ACC112 (cell line): ENCODE data around the gene CACNA1E.

Experiments used
- H2AFZ ChIP-seq: fragments of 200-600 bp; sonication (generic); one replicate; pipeline ENCODE4 v1.6.0; 2017; ENCODE audit warnings: antibody characterized with exemption, low read length; ENCODE audit not compliant: unreplicated experiment
- H3K27ac ChIP-seq: fragments of 200-600 bp; sonication (generic); 2 replicates; pipeline ENCODE4 v1.5.1; 2014; ENCODE audit warnings: low read depth, mild to moderate bottlenecking, antibody characterized with exemption, low read length, moderate library complexity
- H3K27me3 ChIP-seq: fragments of 200-600 bp; sonication (generic); 2 replicates; pipeline ENCODE4 v1.6.1; 2014; ENCODE audit warnings: mild to moderate bottlenecking, antibody characterized with exemption, low read length, moderate library complexity, mixed read lengths; ENCODE audit not compliant: insufficient read depth
- H3K36me3 ChIP-seq: fragments of 200-600 bp; sonication (generic); 2 replicates; pipeline ENCODE4 v1.6.1; 2016; ENCODE audit warnings: mild to moderate bottlenecking, antibody characterized with exemption, low read length, moderate library complexity, mixed read lengths; ENCODE audit not compliant: insufficient read depth
- H3K4me1 ChIP-seq: fragments of 200-600 bp; sonication (generic); one replicate; pipeline ENCODE4 v1.6.1; 2016; ENCODE audit warnings: low read length, mixed read lengths; ENCODE audit not compliant: insufficient read depth, unreplicated experiment, control insufficient read depth
- H3K4me3 ChIP-seq: fragments of 200-600 bp; sonication (generic); 2 replicates; pipeline ENCODE4 v1.5.1; 2014; ENCODE audit warnings: mild to moderate bottlenecking, low read depth, low read length
- H3K79me2 ChIP-seq: fragments of 200-600 bp; sonication (generic); one replicate; pipeline ENCODE4 v1.6.0; 2016; ENCODE audit warnings: low read length; ENCODE audit not compliant: control insufficient read depth, unreplicated experiment, insufficient read depth

The CACNA1E gene

GRCh38 chr1:181583598-181583997 is 100.3 kb downstream of the CACNA1E start:
- no peaks in the 10 kb centered on the region for H3K4me1 ChIP-seq
- no peak overlapping the region for H3K27ac ChIP-seq
- no peaks in the 10 kb centered on the region for H3K79me2 ChIP-seq
- no peaks in the 10 kb centered on the region for H3K36me3 ChIP-seq
- no peak overlapping the region for H2AFZ ChIP-seq
- no peaks in the 10 kb centered on the region for H3K27me3 ChIP-seq
- no peak overlapping the region for H3K4me3 ChIP-seq

GRCh38 chr1:181587870-181588438 is 104.6 kb downstream of the CACNA1E start:
- no peaks in the 10 kb centered on the region for H3K79me2 ChIP-seq
- H2AFZ ChIP-seq, result no peak overlapping the region
- H3K27me3 ChIP-seq, result no peaks in the 10 kb centered on the region
- no peaks in the 10 kb centered on the region for H3K4me1 ChIP-seq
- no peak overlapping the region for H3K27ac ChIP-seq
- H3K36me3 ChIP-seq, result no peaks in the 10 kb centered on the region
- H3K4me3 ChIP-seq, result no peak overlapping the region

- Histone ChIP-seq H3K4me3 (no peak overlapping the region), H3K27me3 (no peaks in the 10 kb centered on the region), H3K79me2 (no peaks in the 10 kb centered on the region), H3K27ac (no peak overlapping the region), H2AFZ (no peak overlapping the region), H3K36me3 (no peaks in the 10 kb centered on the region), H3K4me1 (no peaks in the 10 kb centered on the region)
These were observed 105.3 kb downstream of the CACNA1E start for GRCh38 chr1:181588631-181589030.

GRCh38 chr1:181592255-181592859 is 109.0 kb downstream of the CACNA1E start:
- Histone ChIP-seq H3K4me3 (no peak overlapping the region), H3K27ac (no peak overlapping the region), H3K79me2 (no peaks in the 10 kb centered on the region), H3K36me3 (no peaks in the 10 kb centered on the region), H3K4me1 (no peaks in the 10 kb centered on the region), H2AFZ (no peak overlapping the region), H3K27me3 (no peaks in the 10 kb centered on the region)

DNA sequence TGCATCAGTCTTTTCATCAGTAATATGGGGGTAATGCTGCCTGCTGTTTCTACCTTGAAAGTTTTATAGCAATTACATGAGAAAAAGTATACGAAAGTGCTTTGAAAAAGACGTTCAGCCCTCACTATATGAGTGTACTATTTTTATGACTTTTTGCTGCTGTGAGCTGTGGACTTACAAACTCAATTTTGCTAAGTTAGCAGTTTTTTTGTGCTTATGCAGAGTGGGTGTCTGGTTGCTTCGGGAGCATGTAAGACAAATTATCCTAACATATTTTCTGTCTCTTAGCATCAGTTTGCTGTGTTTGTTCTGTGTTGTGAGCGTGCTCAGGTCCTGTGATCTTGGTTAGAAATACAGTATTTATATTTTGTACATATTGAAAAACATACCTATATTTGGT is 109.7 kb downstream of the CACNA1E start:
- Histone ChIP-seq H3K27ac (no peak overlapping the region), H3K36me3 (no peaks in the 10 kb centered on the region), H3K27me3 (no peaks in the 10 kb centered on the region), H3K4me1 (no peaks in the 10 kb centered on the region), H3K79me2 (no peaks in the 10 kb centered on the region), H2AFZ (no peak overlapping the region), H3K4me3 (no peak overlapping the region)

DNA sequence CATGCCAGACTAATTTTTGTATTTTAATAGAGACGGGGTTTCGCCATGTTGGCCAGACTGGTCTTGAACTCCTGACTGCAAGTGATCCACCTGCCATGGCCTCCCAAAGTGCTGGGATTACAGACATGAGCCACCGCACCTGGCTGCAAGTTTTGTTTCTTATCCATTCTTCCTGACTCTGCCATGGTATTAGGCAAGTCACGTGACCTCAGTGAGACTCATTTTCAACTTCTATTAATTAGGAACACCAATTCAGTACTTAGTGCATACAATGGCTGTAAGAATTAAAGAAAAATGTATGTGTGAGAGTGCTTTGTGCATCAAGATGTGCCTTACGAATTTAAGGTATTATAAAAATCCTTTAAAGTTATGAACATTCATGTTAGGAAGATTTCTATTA is 111.2 kb downstream of the CACNA1E start:
- no peak overlapping the region for H3K27ac ChIP-seq
- H3K79me2 ChIP-seq, result no peaks in the 10 kb centered on the region
- no peak overlapping the region for H3K4me3 ChIP-seq
- H2AFZ ChIP-seq, result no peak overlapping the region
- no peaks in the 10 kb centered on the region for H3K36me3 ChIP-seq
- no peaks in the 10 kb centered on the region for H3K27me3 ChIP-seq
- no peaks in the 10 kb centered on the region for H3K4me1 ChIP-seq

GRCh38 chr1:181595234-181595633 is 111.9 kb downstream of the CACNA1E start:
- Histone ChIP-seq H3K4me3 (no peak overlapping the region), H3K36me3 (no peaks in the 10 kb centered on the region), H3K79me2 (no peaks in the 10 kb centered on the region), H3K27ac (no peak overlapping the region), H2AFZ (no peak overlapping the region), H3K4me1 (no peaks in the 10 kb centered on the region), H3K27me3 (no peaks in the 10 kb centered on the region)

DNA sequence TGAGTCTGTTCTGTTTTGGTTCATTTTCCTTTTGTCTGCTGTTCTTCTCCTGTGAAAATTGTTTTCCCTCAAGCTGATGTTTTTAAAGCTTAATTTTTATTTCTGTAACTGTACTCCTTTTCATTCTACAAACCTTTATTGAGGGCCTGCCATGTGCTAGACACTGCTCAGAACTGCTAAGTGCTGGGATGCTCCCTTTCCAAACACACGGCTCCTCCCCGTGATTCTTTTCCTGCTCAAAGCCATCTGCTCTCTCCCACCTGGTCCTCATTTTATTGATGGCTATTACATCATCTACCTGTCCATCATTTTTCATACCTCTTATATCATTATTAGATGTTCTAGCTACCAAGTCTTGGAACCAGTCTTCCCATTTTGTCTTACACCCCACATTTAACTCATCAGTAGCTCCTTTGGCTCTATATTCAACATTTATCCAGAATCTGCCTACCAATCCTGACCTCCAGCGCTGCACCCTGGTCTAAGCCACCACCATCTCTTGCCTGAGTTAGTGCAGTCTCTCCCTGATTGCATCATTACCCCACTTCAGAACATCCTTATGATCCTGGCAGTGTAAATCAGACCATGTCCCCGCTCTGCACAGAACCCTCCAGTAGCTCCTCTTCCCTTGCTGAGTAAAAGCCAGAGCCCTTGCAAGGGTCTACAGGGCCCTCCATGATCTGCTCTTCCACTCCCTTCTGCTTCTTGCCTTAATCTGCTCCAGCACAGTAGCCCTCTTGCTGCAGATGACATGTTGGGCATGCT is 118.1 kb downstream of the CACNA1E start:
- no peak overlapping the region for H3K4me3 ChIP-seq
- H3K4me1 ChIP-seq, result no peaks in the 10 kb centered on the region
- no peaks in the 10 kb centered on the region for H3K79me2 ChIP-seq
- H3K27me3 ChIP-seq, result no peaks in the 10 kb centered on the region
- no peak overlapping the region for H2AFZ ChIP-seq
- H3K27ac ChIP-seq, result no peak overlapping the region
- H3K36me3 ChIP-seq, result no peaks in the 10 kb centered on the region

DNA sequence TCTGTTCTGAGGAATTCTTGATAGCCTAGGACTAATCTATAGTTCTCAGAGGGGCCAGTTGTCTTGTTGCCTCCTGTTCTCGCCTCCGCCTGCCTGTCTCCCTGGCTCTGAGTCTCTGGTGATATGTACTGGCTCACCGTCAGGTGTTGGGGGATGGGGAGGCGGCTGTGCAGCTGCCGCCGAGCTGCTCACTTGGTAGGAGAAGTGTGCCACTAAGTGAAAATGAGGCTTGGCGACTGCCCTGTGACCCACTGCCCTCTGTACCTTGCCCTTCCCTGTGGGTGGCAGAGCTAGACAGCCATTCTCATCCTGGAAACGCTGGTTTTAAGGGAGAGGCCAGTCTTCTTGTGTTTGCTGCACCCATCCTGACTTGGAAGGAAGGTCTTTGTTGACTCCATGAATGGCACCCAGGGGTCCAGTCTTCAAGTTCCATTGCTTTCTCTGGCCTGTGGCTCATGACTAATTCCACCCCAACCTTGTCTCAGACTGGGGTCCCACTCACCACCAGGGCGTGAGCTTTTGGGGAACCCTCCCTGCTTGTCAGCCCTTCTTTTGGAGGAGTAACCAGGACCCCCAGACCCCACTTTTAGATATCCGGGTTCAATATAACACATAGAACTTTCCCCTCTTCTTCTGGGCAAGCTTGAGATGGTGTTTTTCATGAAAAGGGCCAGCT is 120.6 kb downstream of the CACNA1E start:
- H3K79me2 ChIP-seq, result no peaks in the 10 kb centered on the region
- no peaks in the 10 kb centered on the region for H3K36me3 ChIP-seq
- no peak overlapping the region for H2AFZ ChIP-seq
- H3K4me1 ChIP-seq, result no peaks in the 10 kb centered on the region
- H3K4me3 ChIP-seq, result no peak overlapping the region
- no peak overlapping the region for H3K27ac ChIP-seq
- H3K27me3 ChIP-seq, result no peaks in the 10 kb centered on the region

DNA sequence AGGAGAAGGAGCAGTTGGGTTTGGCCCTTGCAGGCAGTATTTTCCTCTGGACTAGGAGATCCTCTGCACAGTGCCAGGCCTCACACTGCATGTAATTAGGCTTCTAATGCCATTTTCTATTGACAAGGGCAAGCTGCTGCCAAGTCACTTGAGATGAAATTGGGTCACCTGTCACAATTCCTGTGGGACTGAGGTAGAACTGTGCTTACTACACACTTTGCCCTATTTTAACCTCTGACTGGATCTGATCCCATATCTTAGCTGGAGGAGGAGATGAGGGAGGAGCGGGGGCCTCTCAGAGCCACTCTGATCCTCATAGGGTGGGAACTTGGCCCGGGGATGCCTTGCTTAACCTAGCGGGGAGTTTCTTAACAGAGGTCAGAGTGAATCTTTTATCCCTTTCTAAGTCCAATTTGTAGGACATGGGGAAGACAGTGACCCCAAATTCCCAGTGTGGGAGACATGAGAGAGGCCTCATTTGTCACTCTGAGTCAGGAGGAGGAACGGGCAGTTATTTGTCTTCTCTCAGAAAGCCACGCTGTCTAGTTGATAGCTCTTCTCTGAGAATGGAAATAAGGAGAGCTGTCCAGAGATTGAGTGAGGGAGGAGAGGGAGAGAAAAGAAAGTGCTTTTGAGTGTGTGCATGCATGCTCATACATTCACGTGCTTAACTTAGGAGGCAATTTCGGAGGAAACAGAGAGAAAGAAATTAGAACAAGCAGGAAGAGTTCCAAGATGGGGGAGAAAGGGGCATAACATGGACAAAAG is 121.3 kb downstream of the CACNA1E start:
- Histone ChIP-seq H3K79me2 (no peaks in the 10 kb centered on the region), H3K27ac (no peak overlapping the region), H3K27me3 (no peaks in the 10 kb centered on the region)

More for the DNA sequence above, 121.3 kb downstream of the CACNA1E start:
- no peaks in the 10 kb centered on the region for H3K4me1 ChIP-seq
- no peak overlapping the region for H2AFZ ChIP-seq
- no peaks in the 10 kb centered on the region for H3K36me3 ChIP-seq
- H3K4me3 ChIP-seq, result no peak overlapping the region
